Type B pancreatic cell (in vitro differentiated cells): ENCODE results near the gene CCDC195. TPM values are rescaled to one million over a fixed set of nuclear protein-coding genes. Genes with fewer than 3 reads are reported as not detected.

Experiments
- DNase-seq: peaks from one replicate; pipeline ENCODE4 v3.0.0; 2021; ENCODE audit warnings: mixed read lengths; ENCODE audit not compliant: unreplicated experiment; ENCODE audit errors: extremely low spot score
- H3K27ac Mint-ChIP-seq: 2 replicates; pipeline ENCODE4 v1.8.0; 2021; ENCODE audit warnings: mild to moderate bottlenecking, mixed read lengths
- H3K27me3 Mint-ChIP-seq: 2 replicates; pipeline ENCODE4 v1.8.0; 2021; ENCODE audit warnings: mixed read lengths
- H3K36me3 Mint-ChIP-seq: 2 replicates; pipeline ENCODE4 v1.8.0; 2021; ENCODE audit warnings: mixed read lengths
- H3K4me1 Mint-ChIP-seq: one replicate; pipeline ENCODE4 v1.8.0; 2021; ENCODE audit warnings: mixed read lengths; ENCODE audit not compliant: unreplicated experiment
- H3K4me3 Mint-ChIP-seq: 2 replicates; pipeline ENCODE4 v1.8.0; 2021; ENCODE audit warnings: mild to moderate bottlenecking, mixed read lengths
- H3K9me3 Mint-ChIP-seq: 2 replicates; pipeline ENCODE4 v1.8.0; 2021; ENCODE audit warnings: mixed read lengths
- long read RNA-seq: library from polyadenylated mRNA; unstranded; transcript quantifications from one replicate; pipeline ENCODE4 v2.0.0, GENCODE V29; 2020
- total RNA-seq: library from RNA; stranded (reverse); gene quantifications from 2 replicates; pipeline ENCODE4 v1.2.1, GENCODE V29; 2021; ENCODE audit warnings: low replicate concordance
- TF ChIP-seq, protein P1 (sequence below): fragments of 200-600 bp; sonication (generic); conservative IDR thresholded peaks from 2 replicates; pipeline ENCODE4 v1.5.0; 2021; ENCODE audit warnings: antibody characterized with exemption, mild to moderate bottlenecking

The CCDC195 gene, protein sequence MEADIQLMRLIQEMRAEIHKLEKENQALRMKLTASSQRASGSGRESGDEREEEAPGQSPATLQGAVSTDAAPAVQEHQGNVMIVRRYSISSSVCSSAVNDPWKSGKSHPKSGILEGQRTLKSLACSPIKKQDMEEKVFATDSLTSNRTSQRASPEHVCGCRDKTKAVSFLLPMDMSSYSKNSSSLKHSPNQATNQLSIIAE
- total RNA-seq, result not detected in 2 replicates
- long read RNA-seq, result 0 reads

DNA sequence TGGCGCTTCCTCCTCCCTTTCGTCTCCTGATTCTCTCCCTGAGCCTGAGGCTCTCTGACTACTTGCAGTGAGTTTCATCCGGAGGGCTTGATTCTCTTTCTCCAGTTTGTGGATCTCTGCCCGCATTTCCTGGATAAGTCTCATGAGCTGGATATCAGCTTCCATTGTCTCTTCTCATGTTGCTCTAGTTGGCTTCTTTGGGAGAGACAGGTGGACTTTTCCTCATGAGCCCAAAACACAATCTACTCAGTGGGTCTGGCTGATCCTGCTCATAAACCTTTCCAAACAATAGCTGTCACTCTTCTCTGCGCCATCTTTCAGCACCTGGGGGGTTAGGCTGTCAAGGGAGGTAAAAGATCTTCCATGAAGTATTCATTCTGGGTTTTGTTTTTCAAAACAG, at the start of gene CCDC195:
TSS of gene CCDC195 (minus strand) at position 165 of the 400 bp plus-strand sequence. CDS start at position 165, 0 bp downstream.
- Mint-ChIP-seq H3K36me3 (no peaks in the 10 kb centered on the region), H3K4me1 (no peaks in the 10 kb centered on the region), H3K4me3 (no peak within 1 kb of the TSS), H3K27ac (no peak within 1 kb of the TSS), H3K27me3 (no peaks in the 10 kb centered on the region), H3K9me3 (peaks cover 7% of the 10 kb centered on the region)
- no peak for DNase-seq
- TF ChIP-seq, protein P1, sequence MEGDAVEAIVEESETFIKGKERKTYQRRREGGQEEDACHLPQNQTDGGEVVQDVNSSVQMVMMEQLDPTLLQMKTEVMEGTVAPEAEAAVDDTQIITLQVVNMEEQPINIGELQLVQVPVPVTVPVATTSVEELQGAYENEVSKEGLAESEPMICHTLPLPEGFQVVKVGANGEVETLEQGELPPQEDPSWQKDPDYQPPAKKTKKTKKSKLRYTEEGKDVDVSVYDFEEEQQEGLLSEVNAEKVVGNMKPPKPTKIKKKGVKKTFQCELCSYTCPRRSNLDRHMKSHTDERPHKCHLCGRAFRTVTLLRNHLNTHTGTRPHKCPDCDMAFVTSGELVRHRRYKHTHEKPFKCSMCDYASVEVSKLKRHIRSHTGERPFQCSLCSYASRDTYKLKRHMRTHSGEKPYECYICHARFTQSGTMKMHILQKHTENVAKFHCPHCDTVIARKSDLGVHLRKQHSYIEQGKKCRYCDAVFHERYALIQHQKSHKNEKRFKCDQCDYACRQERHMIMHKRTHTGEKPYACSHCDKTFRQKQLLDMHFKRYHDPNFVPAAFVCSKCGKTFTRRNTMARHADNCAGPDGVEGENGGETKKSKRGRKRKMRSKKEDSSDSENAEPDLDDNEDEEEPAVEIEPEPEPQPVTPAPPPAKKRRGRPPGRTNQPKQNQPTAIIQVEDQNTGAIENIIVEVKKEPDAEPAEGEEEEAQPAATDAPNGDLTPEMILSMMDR, result no peak

GRCh38 chr2:224764565-224765236, 48.5 kb upstream of the CCDC195 start:
- H3K4me1 Mint-ChIP-seq, result no peaks in the 10 kb centered on the region
- no peak for DNase-seq
- H3K27ac Mint-ChIP-seq, result no peak overlapping the region
- H3K27me3 Mint-ChIP-seq, result no peaks in the 10 kb centered on the region
- peaks cover 6% of the 10 kb centered on the region for H3K9me3 Mint-ChIP-seq
- TF ChIP-seq, protein P1, result no peak
- no peak overlapping the region for H3K4me3 Mint-ChIP-seq
- no peaks in the 10 kb centered on the region for H3K36me3 Mint-ChIP-seq

GRCh38 chr2:224757934-224758548, 41.9 kb upstream of the CCDC195 start:
- no peak for DNase-seq
- Mint-ChIP-seq H3K36me3 (peaks cover 7% of the 10 kb centered on the region), H3K4me1 (no peaks in the 10 kb centered on the region), H3K4me3 (no peak overlapping the region), H3K27ac (no peak overlapping the region), H3K27me3 (no peaks in the 10 kb centered on the region), H3K9me3 (peaks cover 23% of the 10 kb centered on the region)
- TF ChIP-seq, protein P1, result no peak

DNA sequence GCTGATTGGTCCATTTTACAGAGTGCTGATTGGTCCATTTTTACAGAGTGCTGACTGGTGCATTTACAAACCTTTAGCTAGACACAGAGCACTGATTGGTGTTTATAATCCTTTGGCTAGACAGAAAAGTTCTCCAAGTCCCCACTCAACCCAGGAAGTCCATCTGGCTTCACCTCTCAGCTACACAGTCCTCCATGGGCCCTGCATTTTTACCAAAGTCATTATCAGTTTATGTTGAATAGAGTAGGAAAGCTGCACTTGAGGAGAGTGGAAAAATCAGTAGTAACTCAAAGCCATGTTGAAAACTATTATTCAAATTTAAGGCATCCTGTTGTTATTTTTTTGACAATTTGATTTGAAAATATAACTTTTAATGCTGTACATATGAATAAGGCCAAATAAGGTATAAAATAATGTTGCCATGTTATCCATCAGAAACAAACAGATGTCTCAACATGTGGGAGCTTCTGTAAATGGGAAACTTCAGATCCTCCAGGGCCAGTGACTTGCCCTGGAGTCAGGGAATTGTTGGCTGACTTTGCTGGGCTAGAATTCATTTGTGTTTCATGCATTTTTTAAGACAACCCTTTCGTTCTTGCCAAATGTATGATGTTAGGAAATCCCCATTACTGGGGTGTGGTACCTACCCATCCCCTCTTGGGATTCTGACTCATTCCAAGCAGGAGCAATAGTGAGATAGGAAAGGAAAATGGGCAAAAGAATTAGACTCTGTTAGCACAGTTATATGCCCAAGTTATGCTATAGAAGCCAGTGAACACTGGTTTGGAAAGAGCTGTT, 37.8 kb upstream of the CCDC195 start:
- TF ChIP-seq, protein P1, result no peak
- no peak for DNase-seq
- no peaks in the 10 kb centered on the region for H3K4me1 Mint-ChIP-seq
- H3K4me3 Mint-ChIP-seq, result no peak overlapping the region
- H3K27ac Mint-ChIP-seq, result no peak overlapping the region
- peaks cover 3% of the 10 kb centered on the region for H3K27me3 Mint-ChIP-seq
- H3K36me3 Mint-ChIP-seq, result peaks cover 7% of the 10 kb centered on the region
- H3K9me3 Mint-ChIP-seq, result peaks cover 16% of the 10 kb centered on the region

- TF ChIP-seq, protein P1, result no peak
- Mint-ChIP-seq H3K4me3 (no peak overlapping the region), H3K27ac (no peak overlapping the region), H3K9me3 (peaks cover 5% of the 10 kb centered on the region), H3K27me3 (peaks cover 3% of the 10 kb centered on the region), H3K4me1 (no peaks in the 10 kb centered on the region), H3K36me3 (peaks cover under 1% of the 10 kb centered on the region)
- no peak for DNase-seq
These were observed 36.0 kb upstream of the CCDC195 start for GRCh38 chr2:224751996-224752698.
